Measurements from ENCODE around the gene DPP7.
"Not testable (repeated sequence)": the region's sequence is repeated elsewhere in the genome, so short reads cannot be mapped to it uniquely, and the experiment has no call there.

DPP7 gene

DNA sequence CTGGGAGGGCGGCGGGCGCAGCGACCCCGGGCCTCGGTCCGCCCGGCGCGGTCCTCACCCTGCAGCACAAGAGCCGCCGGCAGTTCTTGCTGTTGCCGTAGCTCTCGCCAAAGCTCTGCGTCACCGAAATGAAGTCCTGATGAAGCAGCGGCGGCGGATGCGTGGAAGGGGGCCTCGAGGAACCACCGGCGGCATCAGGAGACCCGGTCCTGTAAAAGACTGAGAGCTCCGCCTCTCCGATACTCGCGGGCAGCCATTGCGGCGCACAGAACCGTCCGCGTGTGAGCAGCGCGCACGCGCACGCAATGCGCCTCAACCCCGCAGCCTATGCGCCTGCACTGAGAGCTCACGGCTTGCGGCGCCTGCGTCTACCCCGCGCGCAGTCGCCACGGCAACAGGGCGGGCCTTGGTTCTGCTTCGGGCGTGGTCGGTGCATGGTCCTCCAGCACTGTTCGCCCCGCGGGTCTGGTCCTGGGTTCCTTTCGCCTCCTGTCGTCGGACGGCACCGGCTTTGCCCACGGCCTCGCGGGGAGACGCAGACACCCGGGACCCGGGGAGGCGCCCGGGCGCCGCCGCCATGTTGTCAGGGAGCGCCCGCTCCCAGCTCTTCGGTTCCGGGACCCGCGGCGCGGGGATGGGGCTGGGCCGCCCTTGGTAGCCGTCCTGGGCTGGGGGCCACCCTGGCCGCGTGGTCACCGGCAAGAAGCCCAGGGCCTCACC lies 15.1 kb upstream of the DPP7 start:
- DNase-seq (ENCODE audit: low read depth in 3 of 3): peak; percentile 78 to 83 (median 78)

- DNase-seq (ENCODE audit: low read depth in 3 of 3): no peak
Observed at GRCh38 chr9:137128862-137129455, 14.4 kb upstream of the DPP7 start.

DNA sequence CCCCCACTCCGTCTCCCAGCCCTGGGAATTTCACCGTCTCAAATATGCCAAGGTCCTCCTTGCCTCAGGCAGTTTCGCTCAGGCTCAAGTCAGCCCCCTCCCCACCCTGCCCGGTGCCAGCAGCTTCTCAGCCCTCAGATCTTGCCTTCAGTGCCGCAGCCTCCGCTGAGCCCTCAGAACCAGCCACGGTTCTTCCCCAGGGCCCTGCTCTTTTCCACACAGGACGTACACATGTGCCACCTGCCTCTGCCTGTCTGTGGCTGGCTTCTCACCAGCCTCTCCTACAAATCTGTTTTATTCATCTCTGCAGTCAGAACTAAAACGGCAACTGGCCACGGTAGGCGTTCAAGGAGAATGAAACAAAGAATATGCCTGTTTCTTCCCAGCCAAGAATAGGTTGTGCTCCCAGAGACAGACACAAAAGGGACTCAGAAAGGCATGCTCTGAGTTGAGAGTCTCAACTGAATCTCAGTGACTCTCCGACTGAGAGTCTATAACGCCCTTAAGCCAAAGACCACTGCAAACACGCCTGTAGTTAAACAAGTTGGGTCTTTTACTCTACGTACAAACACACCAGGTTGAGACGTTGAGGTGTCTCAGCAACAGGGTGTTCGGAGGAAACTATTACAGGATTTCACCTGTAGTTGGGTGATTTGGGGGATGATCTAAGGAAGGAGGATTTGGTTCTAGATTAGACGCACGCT lies 13.8 kb upstream of the DPP7 start:
- DNase-seq (ENCODE audit: low read depth in 3 of 3): no peak

GRCh38 chr9:137127301-137128157 lies 13.0 kb upstream of the DPP7 start:
- no peak for DNase-seq (ENCODE audit: low read depth in 3 of 3)

DNA sequence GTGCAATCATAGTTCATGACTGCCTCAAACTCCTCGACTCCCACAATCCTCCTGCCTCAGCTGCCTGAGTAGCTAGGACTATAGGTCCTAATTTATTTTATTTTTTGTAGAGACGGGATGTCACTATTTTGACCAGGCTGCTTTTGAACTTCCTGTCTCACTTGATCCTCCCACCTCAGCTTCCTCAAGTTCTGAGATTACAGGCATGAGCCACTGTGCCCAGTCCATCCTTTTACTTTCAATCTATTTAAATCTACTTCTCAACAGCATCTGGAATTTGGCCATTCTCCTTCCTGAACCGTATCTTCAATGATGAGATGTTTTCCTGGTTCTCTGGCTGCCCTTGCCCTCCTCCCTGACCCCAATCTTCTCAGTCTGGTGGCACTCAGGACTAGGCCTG lies 12.3 kb upstream of the DPP7 start:
- no peak for DNase-seq (ENCODE audit: low read depth in 3 of 3)

GRCh38 chr9:137123952-137124462 lies 9.5 kb upstream of the DPP7 start:
- not testable (repeated sequence) for DNase-seq (ENCODE audit: low read depth in 3 of 3)

DNA sequence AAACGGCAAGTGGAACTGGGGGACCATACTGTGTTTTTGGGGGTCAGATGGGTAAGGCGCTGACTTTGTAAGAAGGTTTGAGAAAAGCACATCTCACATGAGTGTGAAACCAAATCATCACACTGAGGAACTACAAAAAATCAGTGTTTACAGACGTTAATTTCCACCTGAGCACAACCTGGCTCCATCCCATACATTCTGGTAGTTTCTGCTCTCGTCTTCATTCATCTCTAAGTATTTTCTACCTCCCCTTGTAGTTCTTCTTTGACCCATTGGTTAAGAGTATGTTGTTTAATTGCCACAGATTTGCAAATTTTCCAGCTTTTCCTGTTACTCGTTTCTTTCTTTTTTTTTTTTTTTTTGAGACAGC lies 8.9 kb upstream of the DPP7 start:
- no peak for DNase-seq (ENCODE audit: low read depth in 3 of 3)

DNA sequence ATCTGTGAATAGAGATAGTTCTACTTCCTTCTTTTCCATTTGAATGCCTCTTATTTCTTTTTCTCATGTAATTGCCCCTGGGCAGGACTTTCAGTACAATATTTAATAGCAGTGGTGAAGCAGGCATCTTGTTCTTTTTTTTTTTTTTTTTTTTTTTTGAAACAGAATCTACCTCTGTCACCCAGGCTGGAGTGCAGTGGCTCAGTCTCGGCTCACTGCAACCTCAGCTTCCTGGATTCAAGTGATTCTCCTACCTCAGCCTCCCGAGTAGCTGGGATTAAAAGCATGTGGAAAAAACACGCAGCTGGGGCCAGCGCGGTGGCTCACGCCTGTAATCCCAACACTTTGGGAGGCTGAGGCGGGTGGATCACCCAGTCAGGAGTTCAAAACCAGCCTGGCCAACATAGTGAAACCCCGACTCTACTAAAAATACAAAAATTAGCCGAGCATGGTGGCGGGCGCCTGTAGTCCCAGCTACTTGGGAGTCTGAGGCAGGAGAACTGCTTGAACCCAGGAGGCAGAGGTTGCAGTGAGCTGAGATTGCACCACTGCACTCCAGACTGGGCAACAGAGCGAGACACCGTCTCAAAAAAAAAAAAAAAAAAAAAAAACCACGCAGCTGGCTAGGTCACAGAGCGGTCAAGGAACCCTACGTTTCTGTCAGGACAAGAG lies 8.4 kb upstream of the DPP7 start:
- DNase-seq (ENCODE audit: low read depth in 3 of 3): not testable (repeated sequence)

- DNase-seq (ENCODE audit: low read depth in 3 of 3): not testable (repeated sequence)
Observed at GRCh38 chr9:137121927-137122795, 7.6 kb upstream of the DPP7 start.

GRCh38 chr9:137118092-137118603 lies 3.6 kb upstream of the DPP7 start:
- DNase-seq (ENCODE audit: low read depth in 3 of 3): not testable (repeated sequence)

GRCh38 chr9:137117269-137117731 lies 2.8 kb upstream of the DPP7 start:
- no peak for DNase-seq (ENCODE audit: low read depth in 3 of 3)

GRCh38 chr9:137116728-137117127 lies 2.2 kb upstream of the DPP7 start:
- no peak for DNase-seq (ENCODE audit: low read depth in 3 of 3)

DNA sequence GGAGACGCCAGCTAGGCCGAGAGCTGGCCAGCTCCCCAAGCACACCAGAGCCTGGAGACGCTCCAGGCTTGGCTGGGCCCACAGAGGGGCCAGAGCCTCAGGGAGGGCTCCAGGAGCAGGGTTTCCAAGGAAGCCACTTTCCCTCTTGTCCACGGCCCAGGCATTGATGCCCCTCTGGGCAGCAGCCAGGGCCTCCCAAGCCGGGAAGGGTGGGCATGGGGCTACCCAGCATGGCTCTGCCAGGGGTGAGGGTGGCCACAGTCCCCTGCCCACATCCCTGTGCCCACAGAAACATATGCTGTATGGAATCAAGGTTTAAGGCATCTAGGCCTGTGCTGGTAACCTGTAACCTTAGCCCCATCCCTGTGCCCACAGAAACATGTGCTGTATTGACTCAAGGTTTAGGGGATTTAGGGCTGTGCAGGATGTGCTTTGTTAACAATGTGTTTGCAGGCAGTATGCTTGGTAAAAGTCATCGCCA lies 1.5 kb upstream of the DPP7 start:
- no peak for DNase-seq (ENCODE audit: low read depth in 3 of 3)

- DNase-seq (ENCODE audit: low read depth in 3 of 3): no peak
Observed at GRCh38 chr9:137115394-137116026, 977 bp upstream of the DPP7 start.

GRCh38 chr9:137114220-137114612 lies 317 bp downstream of the DPP7 start:
- no peak for DNase-seq (ENCODE audit: low read depth in 3 of 3)

DNA sequence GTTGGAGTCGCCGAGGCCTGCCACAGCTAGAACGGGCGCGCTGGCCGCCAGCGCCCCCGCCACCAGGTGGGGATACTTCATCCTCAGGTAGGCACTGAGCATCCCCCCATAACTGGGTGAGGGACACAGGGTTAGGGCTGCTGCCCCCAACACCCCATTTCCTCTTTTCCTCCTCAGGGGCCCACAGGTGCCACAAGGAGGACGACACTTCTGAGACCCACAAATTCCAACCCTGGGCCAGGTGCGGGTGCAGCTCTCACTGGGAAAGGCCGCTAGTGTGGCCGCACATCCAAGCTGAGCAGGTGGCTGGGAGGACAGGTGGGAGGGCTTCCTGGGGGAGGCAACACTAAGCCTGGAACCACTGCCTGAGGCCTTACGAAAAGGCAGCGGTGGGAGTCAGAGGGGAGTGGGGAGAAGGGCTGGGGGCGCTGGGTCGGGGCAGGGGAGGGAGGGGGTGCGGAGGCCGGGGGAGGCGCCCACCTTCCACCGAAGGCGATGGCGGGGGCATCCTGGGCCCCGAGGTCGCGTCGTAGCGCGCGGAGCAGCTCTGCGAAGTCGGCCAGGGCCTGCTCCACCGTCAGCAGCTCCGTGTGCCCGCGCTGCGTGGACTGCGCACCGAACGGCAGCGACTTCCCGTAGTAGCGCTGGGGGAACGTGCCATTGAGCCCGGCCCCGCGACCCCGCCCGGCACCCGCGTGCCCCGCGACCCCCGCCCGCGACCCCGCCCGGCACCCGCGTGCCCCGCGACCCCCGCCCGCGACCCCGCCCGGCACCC lies 961 bp downstream of the DPP7 start:
- DNase-seq (ENCODE audit: low read depth in 3 of 3): no peak

- DNase-seq (ENCODE audit: low read depth in 3 of 3): no peak
Observed at GRCh38 chr9:137112564-137113384, 1.8 kb downstream of the DPP7 start.

Data from stimulated activated CD4-positive, alpha-beta T cell treated with anti-CD3 and anti-CD28 coated beads, TNF-alpha, amount 100 ng/mL, for 4 hours (primary cell).